A673 (cell line): ENCODE measurements around the gene EIF5. TPM values are rescaled to one million over a fixed set of nuclear protein-coding genes. Genes with fewer than 3 reads are reported as not detected.
"Not testable (repeated sequence)": the region's sequence is repeated elsewhere in the genome, so short reads cannot be mapped to it uniquely, and the experiment has no call there.

Source experiments
- BruUV-seq: library from RNA; stranded (reverse); fragments of 400-500 nt; replicated peaks from 2 replicates; lab custom pipeline; 2021; lab: Mats Ljungman, UMichigan
- CTCF ChIA-PET: fragments of 300-600 bp; sonication (Branson Sonifier 250); formaldehyde crosslinking; loops from one replicate; lab custom pipeline; 2022; ENCODE audit warnings: antibody characterized with exemption; lab: Charles Lee
- POLR2A ChIA-PET: fragments of 300-600 bp; sonication (Branson Sonifier 250); formaldehyde crosslinking; loops from one replicate; lab custom pipeline; 2022; ENCODE audit warnings: antibody characterized with exemption; ENCODE audit not compliant: low non-redundant PET; lab: Charles Lee
- DNase-seq: peaks from one replicate; pipeline ENCODE4 v3.0.0-alpha.2; 2015; ENCODE audit warnings: low spot score
- H3K27ac ChIP-seq: fragments of 200-600 bp; sonication (generic); 2 replicates; pipeline ENCODE4 v1.5.1; 2016; ENCODE audit warnings: mixed run types, low read depth, mild to moderate bottlenecking, mixed read lengths, antibody characterized with exemption, low read length; ENCODE audit not compliant: poor library complexity, severe bottlenecking
- H3K27me3 ChIP-seq: fragments of 200-600 bp; sonication (generic); replicated peaks from 2 replicates; pipeline ENCODE4 v1.6.1; 2017; ENCODE audit warnings: mixed run types, low read depth, mild to moderate bottlenecking, mixed read lengths, antibody characterized with exemption, low read length; ENCODE audit not compliant: insufficient read depth, poor library complexity
- H3K36me3 ChIP-seq: fragments of 200-600 bp; sonication (generic); 2 replicates; pipeline ENCODE4 v1.6.1; 2016; ENCODE audit warnings: mixed run types, mild to moderate bottlenecking, mixed read lengths, antibody characterized with exemption, low read length; ENCODE audit not compliant: insufficient read depth, poor library complexity, severe bottlenecking
- H3K4me1 ChIP-seq: fragments of 200-600 bp; sonication (generic); 2 replicates; pipeline ENCODE4 v1.6.1; 2017; ENCODE audit warnings: mixed run types, mild to moderate bottlenecking, mixed read lengths, antibody characterized with exemption, low read length; ENCODE audit not compliant: insufficient read depth, poor library complexity, severe bottlenecking
- H3K4me3 ChIP-seq: fragments of 200-600 bp; sonication (generic); 2 replicates; pipeline ENCODE4 v1.5.1; 2016; ENCODE audit warnings: low read depth, mixed run types, mild to moderate bottlenecking, mixed read lengths, low read length; ENCODE audit not compliant: poor library complexity, severe bottlenecking
- H3K9me3 ChIP-seq: fragments of 200-600 bp; sonication (generic); 2 replicates; pipeline ENCODE4 v1.6.1; 2016; ENCODE audit warnings: mixed run types, low read depth, mild to moderate bottlenecking, mixed read lengths, antibody characterized with exemption, low read length; ENCODE audit not compliant: poor library complexity, severe bottlenecking
- EZH2 ChIP-seq: fragments of 200-600 bp; sonication (generic); IDR thresholded peaks from 2 replicates; pipeline ENCODE4 v1.6.1; 2017; ENCODE audit warnings: borderline replicate concordance, low read depth, mild to moderate bottlenecking, mixed read lengths, antibody characterized with exemption, low read length; ENCODE audit not compliant: poor library complexity, severe bottlenecking
- intact Hi-C: fragments of 100-400 bp; cut with micrococcal nuclease; formaldehyde crosslinking; loops from one replicate; pipeline ENCODE4 v1.10.0; 2022; ENCODE audit not compliant: unreplicated experiment
- total RNA-seq: library from RNA; stranded (reverse); gene quantifications from 2 replicates; pipeline ENCODE4 v1.2.3, GENCODE V29; 2021
- TF ChIP-seq, protein P1 (sequence below): fragments of 300-800, 200-600 bp; sonication (generic); conservative IDR thresholded peaks from 2 replicates; pipeline ENCODE4 v1.5.1; 2017; ENCODE audit warnings: low read depth, mild to moderate bottlenecking, antibody characterized with exemption, low read length, moderate library complexity, mixed read lengths

EIF5 gene
- total RNA-seq, 1 experiment from 2014 or later: 446 TPM

DNA sequence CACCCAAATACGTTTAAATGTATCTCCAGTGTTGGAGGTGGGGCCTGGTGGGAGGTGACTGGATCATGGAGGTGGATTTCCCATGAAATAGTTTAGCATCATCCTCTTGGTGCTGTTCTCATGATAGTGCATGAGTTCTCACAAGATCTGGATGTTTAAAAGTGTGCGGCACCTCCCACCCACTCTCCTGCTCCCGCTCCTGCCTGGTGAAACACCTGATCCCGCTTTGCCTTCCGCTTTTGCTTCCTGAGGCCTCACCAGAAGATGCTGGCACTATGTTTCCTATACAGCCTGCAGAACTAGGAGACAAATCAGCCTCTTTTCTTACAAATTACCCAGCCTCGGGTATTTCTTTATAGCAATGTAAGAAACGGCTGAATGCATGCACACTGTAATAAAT is 20.1 kb downstream of the EIF5 start:
- H3K36me3 ChIP-seq: no peaks in the 10 kb centered on the region
- H3K9me3 ChIP-seq: no peaks in the 10 kb centered on the region
- H3K27ac ChIP-seq: no peak overlapping the region
- H3K4me1 ChIP-seq: no peaks in the 10 kb centered on the region
- no peak overlapping the region for H3K4me3 ChIP-seq
- ChIA-PET CTCF (no interaction called here), POLR2A (no interaction called here)
- H3K27me3 ChIP-seq: no peaks in the 10 kb centered on the region
- BruUV-seq: no TSS peak
- no peak for DNase-seq
- intact Hi-C loops: no loop called here
- no peak for TF ChIP-seq EZH2
- TF ChIP-seq, protein P1, sequence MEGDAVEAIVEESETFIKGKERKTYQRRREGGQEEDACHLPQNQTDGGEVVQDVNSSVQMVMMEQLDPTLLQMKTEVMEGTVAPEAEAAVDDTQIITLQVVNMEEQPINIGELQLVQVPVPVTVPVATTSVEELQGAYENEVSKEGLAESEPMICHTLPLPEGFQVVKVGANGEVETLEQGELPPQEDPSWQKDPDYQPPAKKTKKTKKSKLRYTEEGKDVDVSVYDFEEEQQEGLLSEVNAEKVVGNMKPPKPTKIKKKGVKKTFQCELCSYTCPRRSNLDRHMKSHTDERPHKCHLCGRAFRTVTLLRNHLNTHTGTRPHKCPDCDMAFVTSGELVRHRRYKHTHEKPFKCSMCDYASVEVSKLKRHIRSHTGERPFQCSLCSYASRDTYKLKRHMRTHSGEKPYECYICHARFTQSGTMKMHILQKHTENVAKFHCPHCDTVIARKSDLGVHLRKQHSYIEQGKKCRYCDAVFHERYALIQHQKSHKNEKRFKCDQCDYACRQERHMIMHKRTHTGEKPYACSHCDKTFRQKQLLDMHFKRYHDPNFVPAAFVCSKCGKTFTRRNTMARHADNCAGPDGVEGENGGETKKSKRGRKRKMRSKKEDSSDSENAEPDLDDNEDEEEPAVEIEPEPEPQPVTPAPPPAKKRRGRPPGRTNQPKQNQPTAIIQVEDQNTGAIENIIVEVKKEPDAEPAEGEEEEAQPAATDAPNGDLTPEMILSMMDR: no peak

DNA sequence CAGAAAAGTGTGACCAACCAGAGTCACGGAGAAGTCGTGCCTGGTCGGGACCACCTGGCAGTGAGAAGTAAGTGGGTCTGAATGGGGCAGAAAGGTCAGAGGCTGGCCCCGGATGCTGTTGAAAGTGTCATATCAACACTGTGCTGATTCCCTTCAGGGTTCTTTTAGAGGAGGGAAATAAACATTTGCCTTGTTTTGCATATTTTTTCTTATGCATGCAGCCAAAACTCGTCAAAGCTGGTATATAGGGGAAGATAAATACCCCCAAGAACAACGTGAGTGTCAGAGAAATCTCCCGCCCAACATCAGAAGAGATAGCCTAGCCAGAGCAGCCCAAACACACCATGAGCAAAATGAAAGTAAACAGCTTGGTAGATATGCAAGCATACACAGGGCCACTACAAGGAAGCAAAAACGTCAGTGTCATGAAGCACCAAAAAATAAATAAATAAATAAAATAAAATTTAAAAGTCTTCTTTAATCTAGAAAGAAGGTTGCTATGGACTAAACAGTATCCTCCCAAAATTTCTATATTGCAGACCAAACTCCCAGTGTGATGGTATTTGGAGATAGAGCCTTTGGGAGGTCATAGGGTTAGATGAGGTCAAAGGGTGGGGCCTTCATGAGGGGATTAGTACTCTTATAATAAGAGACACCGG is 22.1 kb downstream of the EIF5 start:
- intact Hi-C loops: no loop called here
- no peak for DNase-seq
- CTCF ChIA-PET: no interaction called here
- no peak for TF ChIP-seq EZH2
- TF ChIP-seq, protein P1: no peak
- no peaks in the 10 kb centered on the region for H3K27me3 ChIP-seq
- H3K9me3 ChIP-seq: no peaks in the 10 kb centered on the region
- H3K4me3 ChIP-seq: no peak overlapping the region
- H3K36me3 ChIP-seq: no peaks in the 10 kb centered on the region
- no peaks in the 10 kb centered on the region for H3K4me1 ChIP-seq
- POLR2A ChIA-PET: no interaction called here
- H3K27ac ChIP-seq: no peak overlapping the region
- BruUV-seq: no TSS peak

DNA sequence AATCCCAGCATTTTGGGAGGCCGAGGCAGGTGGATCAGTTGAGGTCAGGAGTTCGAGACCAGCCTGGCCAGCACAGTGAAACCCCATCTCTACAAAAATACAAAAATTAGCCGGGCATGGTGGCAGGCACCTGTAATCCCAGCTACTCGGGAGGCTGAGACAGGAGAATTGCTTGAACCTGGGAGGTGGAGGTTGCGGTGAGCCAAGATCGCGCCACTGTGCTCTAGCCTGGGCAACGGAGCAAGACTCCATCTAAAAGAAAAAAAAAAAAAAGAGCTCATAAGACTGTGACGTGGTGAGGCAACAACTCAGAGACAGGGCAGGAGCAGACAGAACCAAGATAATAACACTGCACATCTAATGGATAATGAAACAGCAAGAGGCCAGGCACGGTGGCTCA is 23.5 kb downstream of the EIF5 start:
- H3K4me3 ChIP-seq, H3K9me3 ChIP-seq, DNase-seq, H3K4me1 ChIP-seq, H3K27ac ChIP-seq, intact Hi-C loops, CTCF ChIA-PET, BruUV-seq, POLR2A ChIA-PET, H3K36me3 ChIP-seq, H3K27me3 ChIP-seq: not testable (repeated sequence)

DNA sequence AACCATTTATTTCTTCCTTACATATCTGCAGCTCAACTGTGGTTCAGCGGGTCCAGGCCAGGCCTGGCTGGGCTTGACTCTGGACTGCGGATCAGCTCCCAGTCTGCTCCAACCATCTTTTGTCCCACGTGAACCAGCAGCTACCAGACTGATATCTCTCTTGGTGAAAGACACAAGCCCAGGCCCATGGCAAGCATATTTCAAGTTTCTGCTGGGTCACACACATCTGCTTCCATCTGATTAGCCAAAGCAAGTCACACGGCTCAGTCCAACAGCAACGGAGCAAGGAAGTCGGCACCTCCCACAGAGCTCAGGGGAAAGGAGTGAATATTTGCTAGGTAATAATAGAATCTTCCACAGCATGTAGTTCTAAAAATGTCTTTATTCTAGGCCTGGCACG is 26.5 kb downstream of the EIF5 start:
- ChIA-PET POLR2A (no interaction called here), CTCF (no interaction called here)
- TF ChIP-seq, protein P1: no peak
- no peak for TF ChIP-seq EZH2
- H3K27me3 ChIP-seq: no peaks in the 10 kb centered on the region
- no TSS peak for BruUV-seq
- H3K9me3 ChIP-seq: peaks cover 11% of the 10 kb centered on the region
- no peak overlapping the region for H3K4me3 ChIP-seq
- no peak overlapping the region for H3K27ac ChIP-seq
- no peaks in the 10 kb centered on the region for H3K4me1 ChIP-seq
- no peak for DNase-seq
- intact Hi-C loops: no loop called here
- no peaks in the 10 kb centered on the region for H3K36me3 ChIP-seq
